ENCODE data around the gene CCT7.

GRCh38 chr2:73255007-73255644, 21.0 kb downstream of the CCT7 start:
- no peak for TF ChIP-seq CTCF (IDR thresholded peaks at IDR 0.05)
- no peak for TF ChIP-seq POLR2A (IDR thresholded peaks at IDR 0.05)

Data from breast epithelium (tissue), 3 donors.